Ovary (tissue), 9 donors: ENCODE measurements around the gene METTL23. TPM values are rescaled to one million over a fixed set of nuclear protein-coding genes. Genes with fewer than 3 reads are reported as not detected.
"Not testable (repeated sequence)": the region's sequence is repeated elsewhere in the genome, so short reads cannot be mapped to it uniquely, and the experiment has no call there.

Experiments
- DNase-seq, 5 donors: peaks; one replicate each; pipeline ENCODE4 v3.0.0-alpha.2; 2019 to 2020
- H3K27ac ChIP-seq, 2 donors: fragments of 200-600 bp; one replicate each; pipeline versions ENCODE4 v1.5.1 to v1.8.0; 2019 to 2022
- H3K27me3 ChIP-seq: fragments of 200-600 bp; one replicate; pipeline ENCODE4 v1.8.0; 2022
- H3K36me3 ChIP-seq: fragments of 200-600 bp; sonication (generic); one replicate; pipeline ENCODE4 v1.5.1; 2019
- H3K4me1 ChIP-seq: one replicate; pipeline ENCODE4 v1.8.1; 2013; ENCODE audit warnings: mild to moderate bottlenecking, moderate library complexity; ENCODE audit not compliant: insufficient read depth
- H3K4me3 ChIP-seq: fragments of 200-600 bp; sonication (generic); one replicate; pipeline ENCODE4 v1.5.1; 2017
- H3K9me3 ChIP-seq, 2 donors: fragments of 200-600 bp in 1 of 2; sonication (generic) in 1 of 2; one replicate each; pipeline versions ENCODE4 v1.5.1 to v1.8.1; 2013 to 2019; ENCODE audit warnings: mild to moderate bottlenecking in 1 of 2, moderate library complexity in 1 of 2
- CTCF ChIP-seq, 3 donors: fragments of 450-650 bp in 2 of 3; fragments of 200-600 bp in 1 of 3; IDR thresholded peaks; one replicate each; pipeline versions ENCODE4 v1.5.1 to v1.8.0; 2016 to 2022; ENCODE audit warnings: antibody characterized with exemption in 3 of 3, mild to moderate bottlenecking in 1 of 3
- EP300 ChIP-seq: sonication (generic); formaldehyde crosslinking; IDR thresholded peaks from one replicate; pipeline ENCODE4 v1.6.1; 2017; ENCODE audit warnings: antibody characterized with exemption
- POLR2A ChIP-seq: fragments of 450-650 bp; IDR thresholded peaks from one replicate; pipeline ENCODE4 v1.6.1; 2017; ENCODE audit warnings: antibody characterized with exemption, mild to moderate bottlenecking, moderate library complexity
- WGBS, 3 donors: extraction: QIAGEN DNeasy Blood & Tissue Kit in 1 of 3; methylation state at CpG; one replicate each; pipeline versions ENCODE4 v1.1.5 to v1.1.7; 2013 to 2017; 5-methylcytosine and 5-hydroxymethylcytosine counted together
- intact Hi-C, 4 donors: fragments of 100-400 bp; cut with DNase I; formaldehyde crosslinking; loops; one replicate each; pipeline versions ENCODE4 v1.11.0 to v1.15.1; 2022 to 2023
- polyA plus RNA-seq, 2 donors: library from polyadenylated mRNA; stranded (reverse); fragments of 200-250 nt in 1 of 2; fragments of 350-450 nt in 1 of 2; fragmentation: Illumina TruSeq in 1 of 2; extraction: RNeasy Lipid Tissue Mini Kit (QIAGEN cat#74804) in 1 of 2; gene quantifications; one replicate each; pipeline ENCODE4 v1.2.3, GENCODE V29; 2013 to 2014
- total RNA-seq, 7 donors: library from RNA; depleted of rRNA in 2 of 7; stranded (reverse); fragments of >200 nt in 2 of 7; fragmentation: NEBNext Ultra II Directional in 3 of 7; extraction: Animal tissue kit (Norgen Biotek cat#: 25700) in 3 of 7; gene quantifications; one replicate each; pipeline versions ENCODE4 v1.1.0 to v1.2.4, GENCODE V29; 2016 to 2023
- donor health status: DM: no; HTN: no; CAD: no; lungs with moderate emphysema.
- donor health status: DM: no; HTN: no; CAD: no.
- donor health status: Bipolar disorder and iron deficiency.
- donor health status: DM: yes; HTN: yes; CAD: no.
- donor health status: DM: no; HTN: no; CAD: no.
- donor health status: DM: yes; HTN: yes; CAD: no.

METTL23 gene
- total and polyA plus RNA-seq, 9 donors = 20.9 to 47.4 (median 32.7) TPM

- no peak overlapping the region for H3K4me3 ChIP-seq
- H3K9me3 ChIP-seq = no peaks in the 10 kb centered on the region
- DNase-seq = no peak
- WGBS, 3 donors = 63 to 72% (median 70%) methylated on average over 5 of the region's 5 CpGs
- no peaks in the 10 kb centered on the region for H3K36me3 ChIP-seq
- intact Hi-C loops = loop anchor here in 1 of 4 donors (10.0 kb wide), 1 partner anchor 1664 kb away; no protein-coding TSS in a partner anchor
- H3K27me3 ChIP-seq = no peaks in the 10 kb centered on the region
- no peaks in the 10 kb centered on the region for H3K4me1 ChIP-seq
- no peak for TF ChIP-seq CTCF (IDR thresholded peaks at IDR 0.05)
- no peak for TF ChIP-seq POLR2A
- TF ChIP-seq EP300 = no peak
- H3K27ac ChIP-seq = no peak overlapping the region
Measured at GRCh38 chr17:76740329-76741118, 13.9 kb downstream of the METTL23 start.

GRCh38 chr17:76742958-76743357, 16.3 kb downstream of the METTL23 start:
- TF ChIP-seq EP300 = no peak
- no peak for TF ChIP-seq POLR2A
- no peak for TF ChIP-seq CTCF (IDR thresholded peaks at IDR 0.05)
- DNase-seq = no peak
- Histone ChIP-seq H3K27ac (no peak overlapping the region), H3K27me3 (no peaks in the 10 kb centered on the region), H3K9me3 (no peaks in the 10 kb centered on the region), H3K4me1 (no peaks in the 10 kb centered on the region), H3K4me3 (no peak overlapping the region), H3K36me3 (no peaks in the 10 kb centered on the region)
- intact Hi-C loops = loop anchor here in 1 of 4 donors (10.0 kb wide), 1 partner anchor 1662 kb away; no protein-coding TSS in a partner anchor

- Histone ChIP-seq H3K36me3 (no peaks in the 10 kb centered on the region), H3K9me3 (no peaks in the 10 kb centered on the region), H3K4me1 (no peaks in the 10 kb centered on the region), H3K27ac (no peak overlapping the region), H3K4me3 (no peak overlapping the region), H3K27me3 (no peaks in the 10 kb centered on the region)
- no peak for DNase-seq
- TF ChIP-seq CTCF (IDR thresholded peaks at IDR 0.05) = no peak
- no peak for TF ChIP-seq EP300
- TF ChIP-seq POLR2A = no peak
- intact Hi-C loops = loop anchor here in 1 of 4 donors (10.0 kb wide), 1 partner anchor 1660 kb away; no protein-coding TSS in a partner anchor
- WGBS, 3 donors = 66 to 100% (median 96%) methylated on average over 2 of the region's 2 CpGs
Measured at GRCh38 chr17:76744747-76745146, 18.1 kb downstream of the METTL23 start.

GRCh38 chr17:76745785-76746184, 19.1 kb downstream of the METTL23 start:
- not testable (repeated sequence) for H3K4me1 ChIP-seq, H3K27me3 ChIP-seq, DNase-seq, H3K27ac ChIP-seq, H3K36me3 ChIP-seq, H3K4me3 ChIP-seq, H3K9me3 ChIP-seq
- WGBS, 3 donors = 97 to 98% (median 97%) methylated on average over 6 of the region's 6 CpGs
- intact Hi-C loops = loop anchor here in 1 of 4 donors (10.0 kb wide), 1 partner anchor 1659 kb away; no protein-coding TSS in a partner anchor
